ENCODE data around the gene TUBA1B.

The TUBA1B gene

DNA sequence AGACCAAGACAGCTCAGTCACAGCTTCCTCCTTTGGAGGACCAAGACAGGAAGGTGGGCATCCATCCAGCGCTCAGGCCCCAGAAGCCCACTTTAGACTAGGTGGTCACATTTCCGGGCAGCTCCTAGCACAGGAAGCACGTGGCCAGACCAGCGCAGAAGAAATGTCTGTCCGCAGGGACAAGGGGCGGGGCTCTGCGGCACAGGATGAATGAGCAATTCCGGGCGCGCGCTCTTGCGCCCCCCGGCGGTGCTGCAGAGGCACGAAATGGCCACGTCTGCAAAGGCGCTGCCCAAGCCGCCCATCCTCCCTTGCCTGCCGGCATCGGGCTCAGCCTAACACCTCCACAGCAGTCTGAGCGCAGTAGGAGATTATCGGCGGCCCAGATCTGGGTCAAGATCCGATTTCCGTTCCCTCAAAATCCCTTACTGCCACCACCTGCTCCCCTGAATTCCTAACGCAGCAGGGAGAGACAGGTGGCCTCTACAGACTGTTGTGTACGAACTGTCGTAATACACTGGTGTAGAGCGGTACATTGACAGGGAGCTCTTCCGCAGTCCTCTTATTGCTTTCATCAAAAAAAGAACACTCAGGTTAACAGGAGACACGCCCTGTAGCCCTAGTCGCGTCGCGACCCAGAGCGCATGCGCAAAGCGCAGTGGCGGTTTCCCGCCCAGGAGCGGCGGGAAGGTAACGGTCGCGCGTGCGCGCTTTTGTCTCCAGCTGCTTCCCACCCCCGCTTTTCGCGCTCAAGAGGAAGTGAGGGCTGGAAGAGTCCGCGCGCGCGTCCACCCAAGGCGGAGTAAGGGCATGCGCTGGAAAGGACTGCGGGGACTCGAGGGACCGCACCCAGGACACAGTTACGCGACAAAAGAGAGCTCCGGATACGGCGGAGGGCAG lies 794 bp downstream of the TUBA1B start (continued):
- TF ChIP-seq, protein P1, sequence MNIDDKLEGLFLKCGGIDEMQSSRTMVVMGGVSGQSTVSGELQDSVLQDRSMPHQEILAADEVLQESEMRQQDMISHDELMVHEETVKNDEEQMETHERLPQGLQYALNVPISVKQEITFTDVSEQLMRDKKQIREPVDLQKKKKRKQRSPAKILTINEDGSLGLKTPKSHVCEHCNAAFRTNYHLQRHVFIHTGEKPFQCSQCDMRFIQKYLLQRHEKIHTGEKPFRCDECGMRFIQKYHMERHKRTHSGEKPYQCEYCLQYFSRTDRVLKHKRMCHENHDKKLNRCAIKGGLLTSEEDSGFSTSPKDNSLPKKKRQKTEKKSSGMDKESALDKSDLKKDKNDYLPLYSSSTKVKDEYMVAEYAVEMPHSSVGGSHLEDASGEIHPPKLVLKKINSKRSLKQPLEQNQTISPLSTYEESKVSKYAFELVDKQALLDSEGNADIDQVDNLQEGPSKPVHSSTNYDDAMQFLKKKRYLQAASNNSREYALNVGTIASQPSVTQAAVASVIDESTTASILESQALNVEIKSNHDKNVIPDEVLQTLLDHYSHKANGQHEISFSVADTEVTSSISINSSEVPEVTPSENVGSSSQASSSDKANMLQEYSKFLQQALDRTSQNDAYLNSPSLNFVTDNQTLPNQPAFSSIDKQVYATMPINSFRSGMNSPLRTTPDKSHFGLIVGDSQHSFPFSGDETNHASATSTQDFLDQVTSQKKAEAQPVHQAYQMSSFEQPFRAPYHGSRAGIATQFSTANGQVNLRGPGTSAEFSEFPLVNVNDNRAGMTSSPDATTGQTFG (tag by site-specific recombination; IDR thresholded peaks at IDR 0.05; ENCODE audit: borderline replicate concordance) = no peak
- TF ChIP-seq ZFHX2 (tag by site-specific recombination; conservative IDR thresholded peaks at IDR 0.05) (peak; percentile 79), ZBTB20 (tag by site-specific recombination; IDR thresholded peaks at IDR 0.05) (no peak), ZNF558 (tag by site-specific recombination; IDR thresholded peaks at IDR 0.05) (peak; percentile 58; the same call in 1 of the 2 replicates), ZNF155 (tag by site-specific recombination; IDR thresholded peaks at IDR 0.05) (no peak), ZNF747 (tag by site-specific recombination; IDR thresholded peaks at IDR 0.05) (no peak), ZNF10 (tag by site-specific recombination; IDR thresholded peaks at IDR 0.05) (no peak; the same call in 1 of the 2 replicates), ZNF596 (tag by site-specific recombination; IDR thresholded peaks at IDR 0.05) (no peak), FEZF1 (tag by site-specific recombination; IDR thresholded peaks at IDR 0.05) (peak; percentile 75), ZFP41 (tag by site-specific recombination; IDR thresholded peaks at IDR 0.05; ENCODE audit: borderline replicate concordance) (no peak), BCL11B (tag by site-specific recombination; IDR thresholded peaks at IDR 0.05; ENCODE audit: low read depth) (no peak), ZNF248 (tag by site-specific recombination; IDR thresholded peaks at IDR 0.05) (no peak), GLI4 (tag by site-specific recombination; IDR thresholded peaks at IDR 0.05) (no peak), ZNF560 (tag by site-specific recombination; IDR thresholded peaks at IDR 0.05; ENCODE audit: borderline replicate concordance) (no peak), ZNF214 (tag by site-specific recombination; IDR thresholded peaks at IDR 0.05; ENCODE audit: borderline replicate concordance) (0 out of 2 replicates have a peak, but pooled peaks have one; percentile 6), ZNF548 (tag by site-specific recombination; IDR thresholded peaks at IDR 0.05) (no peak), ZNF132 (tag by site-specific recombination; IDR thresholded peaks at IDR 0.05; ENCODE audit: borderline replicate concordance) (no peak), ZNF221 (tag by site-specific recombination; IDR thresholded peaks at IDR 0.05; ENCODE audit: borderline replicate concordance) (0 out of 2 replicates have a peak, but pooled peaks have one; percentile 15), ZNF146 (tag by site-specific recombination; IDR thresholded peaks at IDR 0.05) (no peak), ZNF707 (tag by site-specific recombination; IDR thresholded peaks at IDR 0.05) (no peak), ZBTB17 (tag by site-specific recombination; IDR thresholded peaks at IDR 0.05) (peak; percentile 74), ZNF138 (tag by site-specific recombination; IDR thresholded peaks at IDR 0.05; ENCODE audit: borderline replicate concordance) (no peak), KLF9 (tag by site-specific recombination; IDR thresholded peaks at IDR 0.05; ENCODE audit: low read depth) (peak; percentile 93)
- TF ChIP-seq, protein P2, sequence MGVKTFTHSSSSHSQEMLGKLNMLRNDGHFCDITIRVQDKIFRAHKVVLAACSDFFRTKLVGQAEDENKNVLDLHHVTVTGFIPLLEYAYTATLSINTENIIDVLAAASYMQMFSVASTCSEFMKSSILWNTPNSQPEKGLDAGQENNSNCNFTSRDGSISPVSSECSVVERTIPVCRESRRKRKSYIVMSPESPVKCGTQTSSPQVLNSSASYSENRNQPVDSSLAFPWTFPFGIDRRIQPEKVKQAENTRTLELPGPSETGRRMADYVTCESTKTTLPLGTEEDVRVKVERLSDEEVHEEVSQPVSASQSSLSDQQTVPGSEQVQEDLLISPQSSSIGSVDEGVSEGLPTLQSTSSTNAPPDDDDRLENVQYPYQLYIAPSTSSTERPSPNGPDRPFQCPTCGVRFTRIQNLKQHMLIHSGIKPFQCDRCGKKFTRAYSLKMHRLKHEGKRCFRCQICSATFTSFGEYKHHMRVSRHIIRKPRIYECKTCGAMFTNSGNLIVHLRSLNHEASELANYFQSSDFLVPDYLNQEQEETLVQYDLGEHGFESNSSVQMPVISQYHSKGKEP (tag by site-specific recombination; IDR thresholded peaks at IDR 0.05) = peak; percentile 50; the same call in 1 of the 2 replicates
- TF ChIP-seq, protein P3, sequence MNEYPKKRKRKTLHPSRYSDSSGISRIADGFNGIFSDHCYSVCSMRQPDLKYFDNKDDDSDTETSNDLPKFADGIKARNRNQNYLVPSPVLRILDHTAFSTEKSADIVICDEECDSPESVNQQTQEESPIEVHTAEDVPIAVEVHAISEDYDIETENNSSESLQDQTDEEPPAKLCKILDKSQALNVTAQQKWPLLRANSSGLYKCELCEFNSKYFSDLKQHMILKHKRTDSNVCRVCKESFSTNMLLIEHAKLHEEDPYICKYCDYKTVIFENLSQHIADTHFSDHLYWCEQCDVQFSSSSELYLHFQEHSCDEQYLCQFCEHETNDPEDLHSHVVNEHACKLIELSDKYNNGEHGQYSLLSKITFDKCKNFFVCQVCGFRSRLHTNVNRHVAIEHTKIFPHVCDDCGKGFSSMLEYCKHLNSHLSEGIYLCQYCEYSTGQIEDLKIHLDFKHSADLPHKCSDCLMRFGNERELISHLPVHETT (tag by site-specific recombination; IDR thresholded peaks at IDR 0.05) = peak; percentile 71
- TF ChIP-seq, protein P4, sequence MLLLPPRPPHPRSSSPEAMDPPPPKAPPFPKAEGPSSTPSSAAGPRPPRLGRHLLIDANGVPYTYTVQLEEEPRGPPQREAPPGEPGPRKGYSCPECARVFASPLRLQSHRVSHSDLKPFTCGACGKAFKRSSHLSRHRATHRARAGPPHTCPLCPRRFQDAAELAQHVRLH (tag by site-specific recombination; IDR thresholded peaks at IDR 0.05) = no peak; the same call in 1 of the 2 replicates
- TF ChIP-seq, protein P5, sequence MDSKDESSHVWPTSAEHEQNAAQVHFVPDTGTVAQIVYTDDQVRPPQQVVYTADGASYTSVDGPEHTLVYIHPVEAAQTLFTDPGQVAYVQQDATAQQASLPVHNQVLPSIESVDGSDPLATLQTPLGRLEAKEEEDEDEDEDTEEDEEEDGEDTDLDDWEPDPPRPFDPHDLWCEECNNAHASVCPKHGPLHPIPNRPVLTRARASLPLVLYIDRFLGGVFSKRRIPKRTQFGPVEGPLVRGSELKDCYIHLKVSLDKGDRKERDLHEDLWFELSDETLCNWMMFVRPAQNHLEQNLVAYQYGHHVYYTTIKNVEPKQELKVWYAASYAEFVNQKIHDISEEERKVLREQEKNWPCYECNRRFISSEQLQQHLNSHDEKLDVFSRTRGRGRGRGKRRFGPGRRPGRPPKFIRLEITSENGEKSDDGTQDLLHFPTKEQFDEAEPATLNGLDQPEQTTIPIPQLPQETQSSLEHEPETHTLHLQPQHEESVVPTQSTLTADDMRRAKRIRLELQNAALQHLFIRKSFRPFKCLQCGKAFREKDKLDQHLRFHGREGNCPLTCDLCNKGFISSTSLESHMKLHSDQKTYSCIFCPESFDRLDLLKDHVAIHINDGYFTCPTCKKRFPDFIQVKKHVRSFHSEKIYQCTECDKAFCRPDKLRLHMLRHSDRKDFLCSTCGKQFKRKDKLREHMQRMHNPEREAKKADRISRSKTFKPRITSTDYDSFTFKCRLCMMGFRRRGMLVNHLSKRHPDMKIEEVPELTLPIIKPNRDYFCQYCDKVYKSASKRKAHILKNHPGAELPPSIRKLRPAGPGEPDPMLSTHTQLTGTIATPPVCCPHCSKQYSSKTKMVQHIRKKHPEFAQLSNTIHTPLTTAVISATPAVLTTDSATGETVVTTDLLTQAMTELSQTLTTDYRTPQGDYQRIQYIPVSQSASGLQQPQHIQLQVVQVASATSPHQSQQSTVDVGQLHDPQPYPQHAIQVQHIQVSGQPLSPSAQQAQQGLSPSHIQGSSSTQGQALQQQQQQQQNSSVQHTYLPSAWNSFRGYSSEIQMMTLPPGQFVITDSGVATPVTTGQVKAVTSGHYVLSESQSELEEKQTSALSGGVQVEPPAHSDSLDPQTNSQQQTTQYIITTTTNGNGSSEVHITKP (tag by site-specific recombination; IDR thresholded peaks at IDR 0.05) = peak; percentile 44; the same call in 1 of the 2 replicates
- TF ChIP-seq, protein P6, sequence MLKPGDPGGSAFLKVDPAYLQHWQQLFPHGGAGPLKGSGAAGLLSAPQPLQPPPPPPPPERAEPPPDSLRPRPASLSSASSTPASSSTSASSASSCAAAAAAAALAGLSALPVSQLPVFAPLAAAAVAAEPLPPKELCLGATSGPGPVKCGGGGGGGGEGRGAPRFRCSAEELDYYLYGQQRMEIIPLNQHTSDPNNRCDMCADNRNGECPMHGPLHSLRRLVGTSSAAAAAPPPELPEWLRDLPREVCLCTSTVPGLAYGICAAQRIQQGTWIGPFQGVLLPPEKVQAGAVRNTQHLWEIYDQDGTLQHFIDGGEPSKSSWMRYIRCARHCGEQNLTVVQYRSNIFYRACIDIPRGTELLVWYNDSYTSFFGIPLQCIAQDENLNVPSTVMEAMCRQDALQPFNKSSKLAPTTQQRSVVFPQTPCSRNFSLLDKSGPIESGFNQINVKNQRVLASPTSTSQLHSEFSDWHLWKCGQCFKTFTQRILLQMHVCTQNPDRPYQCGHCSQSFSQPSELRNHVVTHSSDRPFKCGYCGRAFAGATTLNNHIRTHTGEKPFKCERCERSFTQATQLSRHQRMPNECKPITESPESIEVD (tag by site-specific recombination; IDR thresholded peaks at IDR 0.05) = no peak
